HepG2 (cell line): ENCODE results near the gene SAPCD1. TPM values are rescaled to one million over a fixed set of nuclear protein-coding genes. Genes with fewer than 3 reads are reported as not detected.

Source experiments
- ATF4 ChIP-seq, 2 experiments: fragments of 450-650 bp in 1 of 2; sonication (generic) in 1 of 2; formaldehyde crosslinking; IDR thresholded peaks; 2 replicates each; pipeline versions ENCODE4 v1.5.0 to v1.8.0; 2020 to 2022; ENCODE audit warnings: mild to moderate bottlenecking in 1 of 2, missing genetic modification reagents in 1 of 2
- ATF7-NPFF ChIP-seq: sonication (generic); formaldehyde crosslinking; IDR thresholded peaks from 2 replicates; pipeline ENCODE4 v1.8.1; 2023; ENCODE audit warnings: mild to moderate bottlenecking, low read depth, missing genetic modification reagents, moderate library complexity
- HNF1A ChIP-seq, 2 experiments: sonication (generic) in 1 of 2; formaldehyde crosslinking in 1 of 2; IDR thresholded peaks; 2 replicates each; pipeline versions ENCODE4 v1.4.0 to v1.6.1; 2016 to 2020; ENCODE audit warnings: borderline replicate concordance in 1 of 2, low read depth in 1 of 2, mild to moderate bottlenecking in 1 of 2, missing genetic modification reagents in 1 of 2
- IRF1 ChIP-seq: sonication (generic); formaldehyde crosslinking; IDR thresholded peaks from 2 replicates; pipeline ENCODE4 v1.4.0; 2020; ENCODE audit warnings: low read depth, mild to moderate bottlenecking, missing genetic modification reagents
- KMT2B ChIP-seq: IDR thresholded peaks from 2 replicates; pipeline ENCODE4 v1.6.1; 2016; ENCODE audit warnings: missing genetic modification reagents, missing compliant biosample characterization
- MTERF4 ChIP-seq: sonication (generic); formaldehyde crosslinking; IDR thresholded peaks from 2 replicates; pipeline ENCODE4 v1.8.0; 2023; ENCODE audit warnings: mild to moderate bottlenecking, missing genetic modification reagents
- MXD4 ChIP-seq: IDR thresholded peaks from 2 replicates; pipeline ENCODE4 v1.6.1; 2016; ENCODE audit warnings: mild to moderate bottlenecking, missing biosample characterization, missing genetic modification reagents
- NCOR1 ChIP-seq: fragments of 200-600 bp; sonication (generic); IDR thresholded peaks from 2 replicates; pipeline ENCODE4 v1.7.0; 2017; ENCODE audit warnings: antibody characterized with exemption, low read length, borderline replicate concordance
- REL ChIP-seq: sonication (generic); formaldehyde crosslinking; conservative IDR thresholded peaks from 2 replicates; pipeline ENCODE4 v1.8.0; 2022; ENCODE audit warnings: mild to moderate bottlenecking, missing genetic modification reagents, moderate library complexity
- RORA ChIP-seq: sonication (generic); formaldehyde crosslinking; IDR thresholded peaks from 2 replicates; pipeline ENCODE4 v1.5.0; 2020; ENCODE audit warnings: mild to moderate bottlenecking, missing genetic modification reagents, moderate library complexity
- SALL2 ChIP-seq: sonication (generic); formaldehyde crosslinking; IDR thresholded peaks from 2 replicates; pipeline ENCODE4 v1.8.1; 2023; ENCODE audit warnings: mild to moderate bottlenecking, missing genetic modification reagents, inconsistent platforms
- ZBTB2 ChIP-seq: sonication (generic); formaldehyde crosslinking; IDR thresholded peaks from 2 replicates; pipeline ENCODE4 v1.8.0; 2022; ENCODE audit warnings: low read depth, missing genetic modification reagents
- ZMYM4 ChIP-seq: sonication (generic); formaldehyde crosslinking; IDR thresholded peaks from 2 replicates; pipeline ENCODE4 v1.8.1; 2023; ENCODE audit warnings: mild to moderate bottlenecking, missing genetic modification reagents
- ZNF24 ChIP-seq: fragments of 450-650 bp; IDR thresholded peaks from 2 replicates; pipeline ENCODE4 v1.6.1; 2017; ENCODE audit warnings: antibody characterized with exemption, mild to moderate bottlenecking
- ZNF362 ChIP-seq: sonication (generic); formaldehyde crosslinking; IDR thresholded peaks from 2 replicates; pipeline ENCODE4 v1.4.0; 2020; ENCODE audit warnings: missing genetic modification reagents, mild to moderate bottlenecking, borderline replicate concordance
- ZNF382 ChIP-seq: sonication (generic); formaldehyde crosslinking; IDR thresholded peaks from 2 replicates; pipeline ENCODE4 v1.5.0; 2020; ENCODE audit warnings: missing genetic modification reagents, mild to moderate bottlenecking, borderline replicate concordance
- ZNF44 ChIP-seq: sonication (generic); formaldehyde crosslinking; IDR thresholded peaks from 2 replicates; pipeline ENCODE4 v1.5.1; 2020; ENCODE audit warnings: mild to moderate bottlenecking, missing genetic modification reagents
- ZNF564 ChIP-seq: sonication (generic); formaldehyde crosslinking; IDR thresholded peaks from 2 replicates; pipeline ENCODE4 v1.8.1; 2023; ENCODE audit warnings: mild to moderate bottlenecking, missing genetic modification reagents
- ZNF747 ChIP-seq: sonication (generic); formaldehyde crosslinking; IDR thresholded peaks from 2 replicates; pipeline ENCODE4 v1.8.1; 2023; ENCODE audit warnings: missing genetic modification reagents, mild to moderate bottlenecking, borderline replicate concordance
- polyA plus RNA-seq, 8 experiments: library from polyadenylated mRNA; depleted of rRNA in 3 of 8; stranded (reverse) in 7 of 8; unstranded in 1 of 8; fragments of >200 nt; fragmentation: Illumina TruSeq in 4 of 8; extraction: Trizol in 4 of 8; gene quantifications; 2 replicates each; pipeline versions ENCODE4 v1.2.1 to v1.2.3, GENCODE V29; 2011 to 2016; ENCODE audit warnings: low read depth in 4 of 8, missing spikeins in 1 of 8, mixed read lengths in 1 of 8; ENCODE audit not compliant: insufficient read depth in 1 of 8
- total RNA-seq, 5 experiments: library from RNA; depleted of rRNA; stranded (reverse); fragments of >200 nt; fragmentation: Illumina TruSeq; extraction: Trizol; gene quantifications; 2 replicates each; pipeline ENCODE4 v1.2.3, GENCODE V29; 2016; ENCODE audit warnings: low read depth in 1 of 5

The SAPCD1 gene
- total and polyA plus RNA-seq, 2 of the 13 experiments (the other 11 are each of a cell fraction or from before 2014, with no cell fraction given), result 2.5 to 3.9 TPM

GRCh38 chr6:31795616-31796298 is 33.3 kb downstream of the SAPCD1 start, which contains the start of gene VARS1 (continued):
- TF ChIP-seq HNF1A (IDR thresholded peaks at IDR 0.05; ENCODE audit: low read depth), result no peak
- TF ChIP-seq HNF1A (CRISPR knock-in tag; IDR thresholded peaks at IDR 0.05; ENCODE audit: borderline replicate concordance), result peak; percentile 65
- TF ChIP-seq ZNF44 (CRISPR knock-in tag), result peak; percentile 56; the same call in 1 of the 2 replicates
- TF ChIP-seq MTERF4, result peak; percentile 64; the same call in 1 of the 2 replicates
- peak; percentile 100 for TF ChIP-seq MXD4
- no peak for TF ChIP-seq ZNF24
- no peak for TF ChIP-seq KMT2B (CRISPR knock-in tag)
- 0 out of 2 replicates have a peak, but pooled peaks have one; percentile 22 for TF ChIP-seq ZNF564 (CRISPR knock-in tag)
- peak; percentile 95 for TF ChIP-seq SALL2 (CRISPR knock-in tag)
- no peak; a peak in 1 of 4 replicates for TF ChIP-seq ATF4 (CRISPR knock-in tag; IDR thresholded peaks at IDR 0.05)
- TF ChIP-seq ZNF362 (CRISPR knock-in tag), result peak; percentile 84
- peak; percentile 96 for TF ChIP-seq ZBTB2 (CRISPR knock-in tag)
- no peak for TF ChIP-seq REL
- TF ChIP-seq IRF1 (CRISPR knock-in tag), result no peak
- no peak for TF ChIP-seq ZNF382
- peak; percentile 92 for TF ChIP-seq ZMYM4 (CRISPR knock-in tag)
- peak; percentile 89 for TF ChIP-seq ATF7-NPFF (CRISPR knock-in tag)
- no peak for TF ChIP-seq RORA (CRISPR knock-in tag)
- peak; percentile 87 for TF ChIP-seq ZNF747
- TF ChIP-seq NCOR1, result no peak
